NCI-H2029 treated with DMSO at 0.1 percent for 48 hours (cell line): Measurements from ENCODE around the gene TIAM2.
A peak's percentile ranks its signal among the peaks of the same experiment; 100 is the strongest.

Experiments used
- DNase-seq: peaks from one replicate; lab custom pipeline; 2025; lab: John Stamatoyannopoulos, UW

Gene TIAM2

GRCh38 chr6:155130161-155130853 lies 135.2 kb downstream of the TIAM2 start:
- no peak for DNase-seq

GRCh38 chr6:155132617-155133016 lies 137.5 kb downstream of the TIAM2 start:
- DNase-seq = no peak

GRCh38 chr6:155141002-155141401 lies 145.9 kb downstream of the TIAM2 start:
- no peak for DNase-seq

- DNase-seq = no peak
Measured at GRCh38 chr6:155141512-155141911, 146.4 kb downstream of the TIAM2 start.

GRCh38 chr6:155142168-155143028 lies 147.3 kb downstream of the TIAM2 start:
- DNase-seq = no peak

GRCh38 chr6:155143029-155143577 lies 148.0 kb downstream of the TIAM2 start:
- no peak for DNase-seq

- DNase-seq = no peak
Measured at GRCh38 chr6:155143578-155144106, 148.5 kb downstream of the TIAM2 start.

GRCh38 chr6:155146205-155146604 lies 151.1 kb downstream of the TIAM2 start:
- DNase-seq = no peak

- DNase-seq = no peak
Measured at GRCh38 chr6:155147958-155148663, 153.0 kb downstream of the TIAM2 start.

- no peak for DNase-seq
Measured at GRCh38 chr6:155150967-155151671, 156.0 kb downstream of the TIAM2 start.

GRCh38 chr6:155152211-155153076 lies 157.3 kb downstream of the TIAM2 start:
- DNase-seq = no peak

GRCh38 chr6:155154158-155154830 lies 159.2 kb downstream of the TIAM2 start:
- DNase-seq = peak; percentile 65

GRCh38 chr6:155155787-155156447 lies 160.8 kb downstream of the TIAM2 start:
- no peak for DNase-seq

- DNase-seq = no peak
Measured at GRCh38 chr6:155157101-155157500, 162.0 kb downstream of the TIAM2 start.

GRCh38 chr6:155158030-155158843 lies 163.1 kb downstream of the TIAM2 start:
- DNase-seq = no peak

- no peak for DNase-seq
Measured at GRCh38 chr6:155162682-155163081, 167.6 kb downstream of the TIAM2 start.

- DNase-seq = no peak
Measured at GRCh38 chr6:155163601-155164000, 168.5 kb downstream of the TIAM2 start.

- no peak for DNase-seq
Measured at GRCh38 chr6:155165029-155165710, 170.1 kb downstream of the TIAM2 start.
